ENCODE results near the gene SULT4A1.

DNA sequence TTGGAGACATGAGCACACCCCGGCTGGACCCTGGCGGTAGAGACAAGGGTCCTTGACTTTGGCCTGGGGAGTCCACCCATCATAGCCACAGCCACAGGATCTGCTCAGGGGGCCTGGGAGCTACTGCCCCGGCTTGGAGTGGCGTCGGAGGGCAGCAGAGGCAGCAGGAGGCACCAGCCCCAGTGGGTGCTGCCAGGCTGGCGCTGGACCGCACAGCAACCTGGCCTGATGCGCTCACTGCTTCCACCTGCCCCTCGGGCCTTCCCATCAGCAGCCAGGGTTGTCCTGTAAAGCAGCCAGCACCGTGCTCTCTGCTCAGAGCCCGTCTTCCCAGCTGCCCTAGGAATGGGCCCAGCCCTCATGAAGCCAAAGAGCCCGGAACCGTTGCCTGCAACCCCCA lies 21.9 kb downstream of the SULT4A1 start:
- TF ChIP-seq SP1 (IDR thresholded peaks at IDR 0.05; ENCODE audit: low read depth, low read length) (no peak), ESRRA (IDR thresholded peaks at IDR 0.05; ENCODE audit: low read length) (no peak), TCF12 (IDR thresholded peaks at IDR 0.05; ENCODE audit: low read depth, low read length) (no peak), POLR2A (IDR thresholded peaks at IDR 0.05; ENCODE audit: low read depth, low read length) (no peak), CTCF (IDR thresholded peaks at IDR 0.05 in 2 of 3, conservative IDR thresholded peaks at IDR 0.05 in 1 of 3; ENCODE audit: control insufficient read depth in 2 of 3, extremely low read depth in 1 of 3, insufficient read depth in 1 of 3, low read depth in 3 of 3, low read length in 3 of 3) (no peak), SMC3 (IDR thresholded peaks at IDR 0.05; ENCODE audit: borderline replicate concordance, low read length) (no peak), NBN (IDR thresholded peaks at IDR 0.05) (no peak), YY1 (IDR thresholded peaks at IDR 0.05; ENCODE audit: low read depth, low read length) (no peak), E2F8 (IDR thresholded peaks at IDR 0.05; ENCODE audit: low read depth, partially characterized antibody) (no peak), ATF7 (IDR thresholded peaks at IDR 0.05; ENCODE audit: low read depth) (no peak), ZZZ3 (IDR thresholded peaks at IDR 0.05; ENCODE audit: control insufficient read depth, insufficient read length, low read depth) (no peak)
- TF ChIP-seq, protein P1, sequence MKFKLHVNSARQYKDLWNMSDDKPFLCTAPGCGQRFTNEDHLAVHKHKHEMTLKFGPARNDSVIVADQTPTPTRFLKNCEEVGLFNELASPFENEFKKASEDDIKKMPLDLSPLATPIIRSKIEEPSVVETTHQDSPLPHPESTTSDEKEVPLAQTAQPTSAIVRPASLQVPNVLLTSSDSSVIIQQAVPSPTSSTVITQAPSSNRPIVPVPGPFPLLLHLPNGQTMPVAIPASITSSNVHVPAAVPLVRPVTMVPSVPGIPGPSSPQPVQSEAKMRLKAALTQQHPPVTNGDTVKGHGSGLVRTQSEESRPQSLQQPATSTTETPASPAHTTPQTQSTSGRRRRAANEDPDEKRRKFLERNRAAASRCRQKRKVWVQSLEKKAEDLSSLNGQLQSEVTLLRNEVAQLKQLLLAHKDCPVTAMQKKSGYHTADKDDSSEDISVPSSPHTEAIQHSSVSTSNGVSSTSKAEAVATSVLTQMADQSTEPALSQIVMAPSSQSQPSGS (IDR thresholded peaks at IDR 0.05; ENCODE audit: low read length), result no peak

All from GM12878 (cell line).